Measurements from ENCODE around the gene STAG1.

The STAG1 gene

GRCh38 chr3:136699271-136699828 is 52.8 kb downstream of the STAG1 start:
- DNase-seq (ENCODE audit: insufficient read length, low spot score) (no peak), FAIRE-seq (peak; percentile 32)
- TF ChIP-seq, protein P1, sequence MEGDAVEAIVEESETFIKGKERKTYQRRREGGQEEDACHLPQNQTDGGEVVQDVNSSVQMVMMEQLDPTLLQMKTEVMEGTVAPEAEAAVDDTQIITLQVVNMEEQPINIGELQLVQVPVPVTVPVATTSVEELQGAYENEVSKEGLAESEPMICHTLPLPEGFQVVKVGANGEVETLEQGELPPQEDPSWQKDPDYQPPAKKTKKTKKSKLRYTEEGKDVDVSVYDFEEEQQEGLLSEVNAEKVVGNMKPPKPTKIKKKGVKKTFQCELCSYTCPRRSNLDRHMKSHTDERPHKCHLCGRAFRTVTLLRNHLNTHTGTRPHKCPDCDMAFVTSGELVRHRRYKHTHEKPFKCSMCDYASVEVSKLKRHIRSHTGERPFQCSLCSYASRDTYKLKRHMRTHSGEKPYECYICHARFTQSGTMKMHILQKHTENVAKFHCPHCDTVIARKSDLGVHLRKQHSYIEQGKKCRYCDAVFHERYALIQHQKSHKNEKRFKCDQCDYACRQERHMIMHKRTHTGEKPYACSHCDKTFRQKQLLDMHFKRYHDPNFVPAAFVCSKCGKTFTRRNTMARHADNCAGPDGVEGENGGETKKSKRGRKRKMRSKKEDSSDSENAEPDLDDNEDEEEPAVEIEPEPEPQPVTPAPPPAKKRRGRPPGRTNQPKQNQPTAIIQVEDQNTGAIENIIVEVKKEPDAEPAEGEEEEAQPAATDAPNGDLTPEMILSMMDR (IDR thresholded peaks at IDR 0.05; ENCODE audit: insufficient read depth, missing control alignments) = no peak

DNA sequence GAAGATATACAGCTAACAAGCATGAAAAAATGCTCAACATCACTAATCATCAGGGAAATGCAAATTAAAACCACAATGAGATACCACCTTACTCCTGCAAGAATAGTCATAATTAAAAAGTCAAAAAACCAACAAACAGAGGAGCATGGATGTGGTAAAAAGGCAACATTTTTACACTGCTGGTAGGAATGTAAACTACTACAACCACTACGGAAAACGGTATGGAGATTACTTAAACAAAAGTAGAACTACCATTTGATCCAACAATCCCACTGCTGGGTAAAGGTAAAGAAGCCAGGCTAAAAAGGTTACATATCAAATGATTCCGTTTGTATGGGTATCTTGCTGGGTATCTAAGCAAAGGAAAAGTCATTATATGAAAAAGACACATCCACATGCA is 53.8 kb downstream of the STAG1 start:
- FAIRE-seq (no peak), DNase-seq (ENCODE audit: insufficient read length, low spot score) (no peak)
- TF ChIP-seq, protein P1 (IDR thresholded peaks at IDR 0.05; ENCODE audit: insufficient read depth, missing control alignments) = no peak

GRCh38 chr3:136696797-136697196 is 55.4 kb downstream of the STAG1 start:
- TF ChIP-seq, protein P1 (IDR thresholded peaks at IDR 0.05; ENCODE audit: insufficient read depth, missing control alignments) = no peak
- no peak for FAIRE-seq
- no peak for DNase-seq (ENCODE audit: insufficient read length, low spot score)

DNA sequence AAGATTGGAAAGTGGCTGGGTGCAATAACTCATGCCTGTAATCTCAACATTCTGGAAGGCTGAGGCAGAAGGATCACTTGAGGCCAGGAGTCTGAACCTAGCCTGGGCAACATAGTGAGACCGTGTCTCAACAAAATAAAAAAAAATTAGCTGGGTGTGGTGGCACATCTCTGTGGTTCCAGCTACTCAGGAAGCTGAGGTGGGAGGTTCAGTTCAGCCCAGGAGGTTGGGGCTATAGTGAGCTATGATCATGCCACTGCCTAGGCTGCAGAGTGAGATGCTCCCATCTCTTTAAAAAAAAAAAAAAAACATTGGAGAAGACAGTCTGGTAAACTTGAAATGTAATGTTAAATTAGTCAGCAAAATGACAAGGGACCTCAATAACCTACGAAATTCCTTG is 57.9 kb downstream of the STAG1 start:
- DNase-seq (ENCODE audit: insufficient read length, low spot score) (no peak), FAIRE-seq (no peak)
- TF ChIP-seq, protein P1 (IDR thresholded peaks at IDR 0.05; ENCODE audit: insufficient read depth, missing control alignments) = no peak

DNA sequence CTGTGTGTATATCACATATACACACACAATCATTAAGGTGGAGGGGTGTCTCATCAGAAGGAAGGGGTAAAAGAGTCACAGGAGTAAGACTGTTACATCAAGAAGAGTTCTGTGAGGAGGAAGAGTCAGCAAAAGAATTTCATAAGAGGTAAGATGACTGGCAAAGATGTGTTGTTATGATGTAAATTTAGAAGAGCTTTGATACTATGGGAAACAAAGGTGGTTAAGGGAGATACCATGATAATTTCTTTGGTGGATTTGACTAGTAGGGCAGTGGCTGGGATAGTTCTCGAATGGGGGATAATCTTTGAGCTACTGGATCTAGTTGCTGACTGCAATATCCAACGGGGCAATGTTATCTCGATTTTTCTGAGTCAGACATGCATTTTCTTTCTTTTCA is 61.6 kb downstream of the STAG1 start:
- DNase-seq (ENCODE audit: insufficient read length, low spot score) = no peak
- FAIRE-seq = no peak

GRCh38 chr3:136685882-136686281 is 66.3 kb downstream of the STAG1 start:
- FAIRE-seq = no peak
- TF ChIP-seq, protein P1 (IDR thresholded peaks at IDR 0.05; ENCODE audit: insufficient read depth, missing control alignments) = no peak
- no peak for DNase-seq (ENCODE audit: insufficient read length, low spot score)

More for the DNA sequence above, 61.6 kb downstream of the STAG1 start:
- TF ChIP-seq, protein P1 (IDR thresholded peaks at IDR 0.05; ENCODE audit: insufficient read depth, missing control alignments) = no peak

DNA sequence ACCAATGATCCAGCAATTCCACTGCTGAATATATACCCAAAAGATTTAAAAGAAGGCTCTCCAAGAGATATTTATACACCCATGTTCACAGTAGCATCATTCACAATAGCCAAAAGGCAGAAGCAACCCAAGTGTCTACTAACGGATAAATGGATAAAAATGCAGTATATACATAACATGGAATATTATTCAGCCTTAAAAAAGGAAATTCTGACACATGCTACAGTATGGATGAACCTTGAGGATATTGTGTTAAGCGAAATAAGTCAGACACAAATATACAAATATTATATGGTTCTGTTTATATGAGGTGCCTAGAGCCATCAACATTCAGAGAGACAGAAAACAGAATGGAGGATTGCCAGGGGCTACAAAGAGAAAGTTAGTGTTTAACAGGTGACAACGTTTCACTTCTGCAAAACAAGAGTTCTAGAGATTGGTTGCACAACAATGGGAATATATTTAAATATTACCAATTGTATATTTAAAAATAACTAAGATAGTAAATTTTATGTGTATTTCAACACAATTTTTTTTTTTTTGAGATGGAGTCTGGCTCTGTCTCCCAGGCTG is 69.4 kb downstream of the STAG1 start:
- TF ChIP-seq, protein P1 (IDR thresholded peaks at IDR 0.05; ENCODE audit: insufficient read depth, missing control alignments) = no peak
- DNase-seq (ENCODE audit: insufficient read length, low spot score) (no peak), FAIRE-seq (no peak)

Measured in D721Med (cell line).